ENCODE results near the gene EPB41L1. TPM values are rescaled to one million over a fixed set of nuclear protein-coding genes. Genes with fewer than 3 reads are reported as not detected.

EPB41L1 gene
- total RNA-seq, 1 experiment from 2014 or later, result 7.1 TPM

DNA sequence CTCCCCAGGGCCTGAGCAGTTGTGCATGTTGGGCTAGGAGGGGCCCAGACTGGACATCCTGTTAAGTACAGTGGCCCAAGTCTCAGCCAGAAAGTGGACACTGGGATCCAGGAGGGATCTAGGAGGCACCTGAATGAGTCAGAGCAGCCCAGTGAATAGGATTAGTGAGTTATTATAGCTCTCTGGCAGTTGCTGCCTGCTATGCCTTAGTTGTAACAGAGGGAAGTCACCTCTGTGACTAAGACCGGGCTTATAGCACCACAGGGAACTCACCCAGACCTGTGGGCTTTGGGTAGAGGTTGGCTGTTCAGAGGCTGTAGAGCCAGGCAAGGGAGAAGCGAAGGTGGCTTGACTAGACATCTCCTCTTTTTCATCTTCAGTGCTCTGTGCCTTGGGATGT, 42.7 kb downstream of the EPB41L1 start:
- Histone ChIP-seq H3K4me1 (ENCODE audit: insufficient read depth, low read length, poor library complexity, severe bottlenecking) (no peaks in the 10 kb centered on the region), H3K27me3 (replicated peaks; ENCODE audit: insufficient read depth, low read depth, low read length, poor library complexity) (no peaks in the 10 kb centered on the region), H3K27ac (ENCODE audit: low read depth, low read length, poor library complexity, severe bottlenecking) (no peak overlapping the region), H3K9me3 (ENCODE audit: low read depth, low read length, poor library complexity, severe bottlenecking) (no peaks in the 10 kb centered on the region), H3K4me3 (ENCODE audit: low read depth, low read length, poor library complexity, severe bottlenecking) (no peak overlapping the region), H3K36me3 (ENCODE audit: insufficient read depth, low read length, poor library complexity, severe bottlenecking) (no peaks in the 10 kb centered on the region)
- ChIA-PET CTCF (no interaction called here), POLR2A (ENCODE audit: low non-redundant PET) (no interaction called here)
- TF ChIP-seq EZH2 (IDR thresholded peaks at IDR 0.05; ENCODE audit: borderline replicate concordance, low read depth, low read length, poor library complexity, severe bottlenecking), result no peak
- TF ChIP-seq CTCF (conservative IDR thresholded peaks at IDR 0.05; ENCODE audit: low read depth, low read length), result no peak
- BruUV-seq (replicated peaks), result no TSS peak
- intact Hi-C loops (cut with micrococcal nuclease; ENCODE audit: unreplicated experiment), result no loop called here
- no peak for DNase-seq (ENCODE audit: low spot score)

- intact Hi-C loops (cut with micrococcal nuclease; ENCODE audit: unreplicated experiment), result loop anchor here (1.0 to 2.0 kb wide), 2 partner anchors 43 to 204 kb away; no protein-coding TSS in a partner anchor
- TF ChIP-seq EZH2 (IDR thresholded peaks at IDR 0.05; ENCODE audit: borderline replicate concordance, low read depth, low read length, poor library complexity, severe bottlenecking) (no peak), CTCF (conservative IDR thresholded peaks at IDR 0.05; ENCODE audit: low read depth, low read length) (peak; percentile 86)
- no peak overlapping the region for H3K4me3 ChIP-seq (ENCODE audit: low read depth, low read length, poor library complexity, severe bottlenecking)
- H3K27me3 ChIP-seq (replicated peaks; ENCODE audit: insufficient read depth, low read depth, low read length, poor library complexity), result no peaks in the 10 kb centered on the region
- no peak overlapping the region for H3K27ac ChIP-seq (ENCODE audit: low read depth, low read length, poor library complexity, severe bottlenecking)
- H3K4me1 ChIP-seq (ENCODE audit: insufficient read depth, low read length, poor library complexity, severe bottlenecking), result no peaks in the 10 kb centered on the region
- no TSS peak for BruUV-seq (replicated peaks)
- DNase-seq (ENCODE audit: low spot score), result peak; percentile 80
- ChIA-PET POLR2A (ENCODE audit: low non-redundant PET) (no interaction called here), CTCF (interaction anchor here (0.6 to 1.1 kb wide), 7 partner anchors 9 to 240 kb away, joined by 3 to 5 read pairs (median 3); no protein-coding TSS in a partner anchor)
- H3K9me3 ChIP-seq (ENCODE audit: low read depth, low read length, poor library complexity, severe bottlenecking), result no peaks in the 10 kb centered on the region
- H3K36me3 ChIP-seq (ENCODE audit: insufficient read depth, low read length, poor library complexity, severe bottlenecking), result no peaks in the 10 kb centered on the region
Measured at GRCh38 chr20:36199345-36200257, 45.1 kb downstream of the EPB41L1 start.

DNA sequence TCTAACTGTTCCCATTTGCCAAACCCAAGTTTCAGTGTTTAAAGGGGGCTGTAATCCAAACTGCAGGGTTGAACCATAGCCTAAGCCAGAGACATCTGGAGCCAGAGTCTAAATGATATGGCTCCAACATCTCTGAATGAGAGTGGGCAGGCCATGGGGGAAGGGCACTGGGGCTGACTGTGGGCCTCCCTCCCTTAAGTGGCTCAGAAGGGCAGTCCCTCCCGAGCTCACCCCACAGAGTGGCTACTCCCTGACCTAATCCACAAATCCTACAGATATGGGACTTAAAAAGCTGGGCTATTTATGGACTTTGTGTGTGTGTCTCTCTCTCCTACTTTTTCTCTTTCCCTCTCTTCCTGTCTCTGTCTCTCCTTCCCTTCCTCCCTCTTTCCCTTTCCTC, 45.9 kb downstream of the EPB41L1 start:
- Histone ChIP-seq H3K27ac (ENCODE audit: low read depth, low read length, poor library complexity, severe bottlenecking) (no peak overlapping the region), H3K36me3 (ENCODE audit: insufficient read depth, low read length, poor library complexity, severe bottlenecking) (no peaks in the 10 kb centered on the region), H3K27me3 (replicated peaks; ENCODE audit: insufficient read depth, low read depth, low read length, poor library complexity) (no peaks in the 10 kb centered on the region), H3K9me3 (ENCODE audit: low read depth, low read length, poor library complexity, severe bottlenecking) (no peaks in the 10 kb centered on the region), H3K4me3 (ENCODE audit: low read depth, low read length, poor library complexity, severe bottlenecking) (no peak overlapping the region), H3K4me1 (ENCODE audit: insufficient read depth, low read length, poor library complexity, severe bottlenecking) (no peaks in the 10 kb centered on the region)
- intact Hi-C loops (cut with micrococcal nuclease; ENCODE audit: unreplicated experiment), result no loop called here
- DNase-seq (ENCODE audit: low spot score), result no peak
- no peak for TF ChIP-seq EZH2 (IDR thresholded peaks at IDR 0.05; ENCODE audit: borderline replicate concordance, low read depth, low read length, poor library complexity, severe bottlenecking)
- no TSS peak for BruUV-seq (replicated peaks)
- ChIA-PET CTCF (interaction anchor here (0.7 kb wide), 1 partner anchor 198 kb away, joined by 3 read pairs; no protein-coding TSS in a partner anchor), POLR2A (ENCODE audit: low non-redundant PET) (no interaction called here)
